GM12892 (cell line): ENCODE measurements around the gene RAP1GAP.

Experiments used
- POLR2A ChIP-seq: IDR thresholded peaks from 2 replicates; pipeline ENCODE4 v1.6.1; 2011; ENCODE audit warnings: low read depth, low read length, control low read depth
- POLR2AphosphoS5 ChIP-seq: IDR thresholded peaks from 2 replicates; pipeline ENCODE4 v1.6.1; 2011; ENCODE audit warnings: low read depth, low read length, control low read depth
- TAF1 ChIP-seq: IDR thresholded peaks from 2 replicates; pipeline ENCODE4 v1.6.1; 2011; ENCODE audit warnings: low read depth, mild to moderate bottlenecking, control low read depth, low read length, borderline replicate concordance

DNA sequence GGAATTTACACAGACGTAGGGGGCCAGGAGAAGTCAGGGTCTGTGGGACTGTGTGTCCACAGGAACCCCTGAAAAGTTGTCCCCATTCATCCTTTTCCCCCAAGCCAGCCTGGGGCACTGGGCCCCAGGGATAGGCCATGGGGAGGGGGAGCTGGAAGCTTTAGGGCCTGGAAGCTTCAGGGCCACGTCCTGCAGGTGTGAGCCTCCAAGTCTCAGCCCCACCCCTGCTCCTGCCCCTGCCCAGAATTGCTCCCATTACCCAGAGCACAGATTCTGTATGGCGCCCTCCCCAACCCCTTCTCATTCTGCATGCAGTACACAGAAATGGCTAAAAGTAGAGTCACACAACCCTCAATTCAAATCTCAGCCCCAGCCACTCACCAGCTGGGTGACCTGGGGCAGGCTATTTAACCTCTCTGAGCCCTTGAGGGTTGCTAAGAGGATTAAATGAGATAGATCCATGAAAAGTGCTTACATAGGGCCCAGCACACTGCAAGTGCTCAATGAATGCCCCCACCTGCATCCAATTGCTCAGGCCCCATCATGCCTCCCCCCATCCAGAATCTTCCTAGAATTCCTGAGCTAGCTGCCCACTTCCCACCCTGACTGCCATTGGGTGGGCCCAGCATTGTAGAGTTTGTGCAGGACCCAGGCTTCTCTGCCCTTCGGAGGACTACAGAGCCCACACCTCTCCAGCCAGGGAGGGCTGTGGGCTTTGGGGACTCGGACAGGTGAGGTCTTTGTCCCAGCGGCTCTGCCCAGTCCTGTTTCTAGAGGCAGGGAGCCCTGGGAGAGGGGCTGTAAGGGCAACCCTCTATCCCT, 6.5 kb downstream of the RAP1GAP start:
- no peak for TF ChIP-seq TAF1
- TF ChIP-seq POLR2A = no peak
- TF ChIP-seq POLR2AphosphoS5 = no peak
